Activated CD4-positive, alpha-beta T cell treated with anti-CD3 and anti-CD28 coated beads, Interleukin-2, amount 50 U/mL, for 4 hours (primary cell): Measurements from ENCODE around the gene TLE3.

ENCODE experiments used
- DNase-seq, 2 experiments: peaks; one replicate each; pipeline ENCODE4 v3.0.0-alpha.2; 2020

The TLE3 gene

GRCh38 chr15:70047386-70048197, 50.1 kb downstream of the TLE3 start:
- DNase-seq = no peak

GRCh38 chr15:70046679-70047369, 50.9 kb downstream of the TLE3 start:
- DNase-seq = no peak

- no peak for DNase-seq
Measured at GRCh38 chr15:70045045-70045444, 52.7 kb downstream of the TLE3 start.

- DNase-seq = no peak
Measured at GRCh38 chr15:70044168-70044567, 53.5 kb downstream of the TLE3 start.

GRCh38 chr15:70043590-70043989, 54.1 kb downstream of the TLE3 start:
- no peak for DNase-seq

- DNase-seq = no peak
Measured at GRCh38 chr15:70042553-70043214, 55.0 kb downstream of the TLE3 start.

- DNase-seq = no peak
Measured at GRCh38 chr15:70039917-70040316, 57.8 kb downstream of the TLE3 start.

GRCh38 chr15:70038730-70039392, 58.9 kb downstream of the TLE3 start:
- DNase-seq = no peak

- no peak for DNase-seq
Measured at GRCh38 chr15:70037292-70037640, 60.5 kb downstream of the TLE3 start.

GRCh38 chr15:70036585-70037291, 61.0 kb downstream of the TLE3 start:
- DNase-seq = no peak

GRCh38 chr15:70035719-70036077, 62.0 kb downstream of the TLE3 start:
- no peak for DNase-seq

- no peak for DNase-seq
Measured at GRCh38 chr15:70035051-70035718, 62.5 kb downstream of the TLE3 start.

GRCh38 chr15:70034596-70034995, 63.1 kb downstream of the TLE3 start:
- DNase-seq = no peak

GRCh38 chr15:70034141-70034540, 63.6 kb downstream of the TLE3 start:
- no peak for DNase-seq

- no peak for DNase-seq
Measured at GRCh38 chr15:70033529-70034140, 64.1 kb downstream of the TLE3 start.

- DNase-seq = no peak
Measured at GRCh38 chr15:70033109-70033508, 64.6 kb downstream of the TLE3 start.

- DNase-seq = no peak
Measured at GRCh38 chr15:70032509-70032908, 65.2 kb downstream of the TLE3 start.

GRCh38 chr15:70031713-70032112, 66.0 kb downstream of the TLE3 start:
- DNase-seq = no peak

GRCh38 chr15:70031261-70031660, 66.5 kb downstream of the TLE3 start:
- no peak for DNase-seq

- no peak for DNase-seq
Measured at GRCh38 chr15:70030851-70031250, 66.9 kb downstream of the TLE3 start.

GRCh38 chr15:70029297-70029701, 68.4 kb downstream of the TLE3 start:
- DNase-seq = no peak

- no peak for DNase-seq
Measured at GRCh38 chr15:70027518-70027917, 70.2 kb downstream of the TLE3 start.
